ENCODE measurements around the gene PIM1.

- 0 out of 2 replicates have a peak, but pooled peaks have one; percentile 8 for TF ChIP-seq PHF8 (IDR thresholded peaks at IDR 0.05; ENCODE audit: borderline replicate concordance, low read length)
- TF ChIP-seq EP300 (IDR thresholded peaks at IDR 0.05; ENCODE audit: low read length): no peak
- TF ChIP-seq ATF1 (CRISPR knock-in tag; IDR thresholded peaks at IDR 0.05): no peak
- TF ChIP-seq ATF1 (tag; IDR thresholded peaks at IDR 0.05): no peak; the same call in 1 of the 2 replicates
- TF ChIP-seq SMARCC2 (IDR thresholded peaks at IDR 0.05; ENCODE audit: low read depth): no peak
- no peak for TF ChIP-seq CUX1 (CRISPR knock-in tag; IDR thresholded peaks at IDR 0.05)
- no peak for TF ChIP-seq CTCF (IDR thresholded peaks at IDR 0.05 in 2 of 3, conservative IDR thresholded peaks at IDR 0.05 in 1 of 3; ENCODE audit: insufficient read depth in 2 of 3, low read depth in 1 of 3, low read length in 3 of 3)
- peak; percentile 91 to 96 for TF ChIP-seq MLLT1 (IDR thresholded peaks at IDR 0.05)
- TF ChIP-seq THAP7 (CRISPR knock-in tag; IDR thresholded peaks at IDR 0.05): no peak
- no peak for TF ChIP-seq TFAP4 (CRISPR knock-in tag; IDR thresholded peaks at IDR 0.05; ENCODE audit: borderline replicate concordance)
Measured at GRCh38 chr6:37174515-37175331, 4.8 kb downstream of the PIM1 start.
